Tibial nerve (tissue), 4 donors: Measurements from ENCODE around the gene PIK3C3. TPM values are rescaled to one million over a fixed set of nuclear protein-coding genes. Genes with fewer than 3 reads are reported as not detected.

Experiments
- DNase-seq, 2 donors: peaks; one replicate each; pipeline ENCODE4 v3.0.0-alpha.2; 2019; ENCODE audit warnings: low spot score in 2 of 2
- H3K27ac ChIP-seq, 4 donors: fragments of 200-600 bp; sonication (generic) in 3 of 4; one replicate each; pipeline ENCODE4 v1.5.1; 2017 to 2019; ENCODE audit warnings: mild to moderate bottlenecking in 1 of 4
- H3K27me3 ChIP-seq, 2 donors: fragments of 200-600 bp; sonication (generic) in 1 of 2; one replicate each; pipeline versions ENCODE4 v1.5.1 to v1.6.0; 2017 to 2019
- H3K36me3 ChIP-seq, 3 donors: fragments of 200-600 bp; sonication (generic); one replicate each; pipeline ENCODE4 v1.5.1; 2018 to 2019
- H3K4me1 ChIP-seq, 4 donors: fragments of 200-600 bp; sonication (generic) in 3 of 4; one replicate each; pipeline ENCODE4 v1.5.1; 2017 to 2019
- H3K4me3 ChIP-seq, 4 donors: fragments of 200-600 bp; sonication (generic) in 3 of 4; one replicate each; pipeline ENCODE4 v1.5.1; 2017 to 2019; ENCODE audit warnings: mild to moderate bottlenecking in 1 of 4, moderate library complexity in 1 of 4
- H3K9me3 ChIP-seq, 4 donors: fragments of 200-600 bp; sonication (generic) in 3 of 4; one replicate each; pipeline ENCODE4 v1.5.1; 2017 to 2019
- EP300 ChIP-seq, 2 donors: sonication (generic); formaldehyde crosslinking; IDR thresholded peaks; one replicate each; pipeline ENCODE4 v1.6.1; 2017; ENCODE audit warnings: antibody characterized with exemption in 2 of 2, mild to moderate bottlenecking in 1 of 2
- POLR2A ChIP-seq, 2 donors: fragments of 450-650 bp; IDR thresholded peaks; one replicate each; pipeline ENCODE4 v1.6.1; 2017; ENCODE audit warnings: antibody characterized with exemption in 2 of 2, mild to moderate bottlenecking in 2 of 2, moderate library complexity in 2 of 2
- WGBS, 2 donors: methylation state at CpG; one replicate each; pipeline ENCODE4 v1.1.5; 2018; 5-methylcytosine and 5-hydroxymethylcytosine counted together
- total RNA-seq, 4 donors: library from RNA; depleted of rRNA; stranded (reverse); fragments of >200 nt; gene quantifications; one replicate each; pipeline ENCODE4 v1.1.0, GENCODE V29; 2016
- TF ChIP-seq, protein P1 (sequence below), 5 experiments: fragments of 200-600 bp in 3 of 5; fragments of 450-650 bp in 2 of 5; sonication (generic) in 3 of 5; IDR thresholded peaks; one replicate each; pipeline ENCODE4 v1.5.1; 2016 to 2019; ENCODE audit warnings: antibody characterized with exemption in 5 of 5, mild to moderate bottlenecking in 3 of 5, moderate library complexity in 2 of 5

PIK3C3 gene
- total RNA-seq, 4 donors from 2014 or later, result 46.7 to 87.7 (median 52.5) TPM

DNA sequence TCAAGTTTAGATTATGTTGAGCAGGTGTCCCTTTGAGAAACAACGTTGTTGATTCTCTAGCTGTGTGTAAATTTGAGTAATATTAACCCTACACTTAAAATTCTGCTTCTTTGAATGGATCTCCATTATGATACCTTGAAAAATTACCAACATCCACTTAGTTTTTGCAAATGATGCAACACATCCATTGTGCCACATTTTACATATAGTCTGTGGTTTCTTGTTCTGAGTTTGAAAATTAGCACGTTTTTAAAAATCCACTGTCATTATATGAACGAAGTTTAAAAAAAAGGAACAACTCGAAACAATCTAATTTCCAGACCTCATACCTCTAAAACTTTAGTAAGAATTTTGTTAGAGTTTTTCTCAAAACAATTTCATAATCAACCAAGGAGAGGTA is 37.7 kb downstream of the PIK3C3 start:
- H3K36me3 ChIP-seq, result peaks cover 0 to 62% (median 4%) of the 10 kb centered on the region in 3 donors
- DNase-seq, result no peak
- no peaks in the 10 kb centered on the region for H3K9me3 ChIP-seq
- no peaks in the 10 kb centered on the region for H3K4me1 ChIP-seq
- TF ChIP-seq, protein P1, sequence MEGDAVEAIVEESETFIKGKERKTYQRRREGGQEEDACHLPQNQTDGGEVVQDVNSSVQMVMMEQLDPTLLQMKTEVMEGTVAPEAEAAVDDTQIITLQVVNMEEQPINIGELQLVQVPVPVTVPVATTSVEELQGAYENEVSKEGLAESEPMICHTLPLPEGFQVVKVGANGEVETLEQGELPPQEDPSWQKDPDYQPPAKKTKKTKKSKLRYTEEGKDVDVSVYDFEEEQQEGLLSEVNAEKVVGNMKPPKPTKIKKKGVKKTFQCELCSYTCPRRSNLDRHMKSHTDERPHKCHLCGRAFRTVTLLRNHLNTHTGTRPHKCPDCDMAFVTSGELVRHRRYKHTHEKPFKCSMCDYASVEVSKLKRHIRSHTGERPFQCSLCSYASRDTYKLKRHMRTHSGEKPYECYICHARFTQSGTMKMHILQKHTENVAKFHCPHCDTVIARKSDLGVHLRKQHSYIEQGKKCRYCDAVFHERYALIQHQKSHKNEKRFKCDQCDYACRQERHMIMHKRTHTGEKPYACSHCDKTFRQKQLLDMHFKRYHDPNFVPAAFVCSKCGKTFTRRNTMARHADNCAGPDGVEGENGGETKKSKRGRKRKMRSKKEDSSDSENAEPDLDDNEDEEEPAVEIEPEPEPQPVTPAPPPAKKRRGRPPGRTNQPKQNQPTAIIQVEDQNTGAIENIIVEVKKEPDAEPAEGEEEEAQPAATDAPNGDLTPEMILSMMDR (IDR thresholded peaks at IDR 0.05), result no peak
- TF ChIP-seq POLR2A (IDR thresholded peaks at IDR 0.05) (no peak), EP300 (IDR thresholded peaks at IDR 0.05) (no peak)
- no peaks in the 10 kb centered on the region for H3K27me3 ChIP-seq
- H3K27ac ChIP-seq, result no peak overlapping the region
- H3K4me3 ChIP-seq, result no peak overlapping the region
- 85 to 91% methylated on average over 4 of the region's 4 CpGs for WGBS, 2 donors

DNA sequence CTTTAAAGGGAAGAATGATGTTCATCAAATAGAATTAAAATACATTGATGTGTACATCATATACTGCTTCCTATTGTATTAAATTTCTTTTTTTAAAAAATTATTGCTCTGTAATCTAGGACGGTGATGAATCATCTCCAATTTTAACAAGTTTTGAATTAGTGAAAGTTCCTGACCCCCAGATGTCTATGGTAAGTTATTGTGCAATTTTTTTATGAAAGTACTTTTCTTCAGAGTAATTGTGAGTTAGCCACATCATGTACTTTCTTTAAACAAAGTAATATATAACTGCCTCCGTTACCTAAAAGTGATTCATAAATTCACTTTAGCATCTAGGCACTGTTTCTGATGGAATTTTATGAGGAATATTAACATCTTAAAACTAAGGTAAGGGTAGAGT is 38.1 kb downstream of the PIK3C3 start:
- Histone ChIP-seq H3K27me3 (no peaks in the 10 kb centered on the region), H3K9me3 (no peaks in the 10 kb centered on the region), H3K27ac (no peak overlapping the region), H3K36me3 (peaks cover 0 to 62% (median 4%) of the 10 kb centered on the region in 3 donors), H3K4me3 (no peak overlapping the region), H3K4me1 (no peaks in the 10 kb centered on the region)
- DNase-seq, result no peak
- WGBS, 2 donors, result 92 to 93% methylated on average over 2 of the region's 2 CpGs
- no peak for TF ChIP-seq EP300 (IDR thresholded peaks at IDR 0.05)
- TF ChIP-seq, protein P1 (IDR thresholded peaks at IDR 0.05), result no peak
- TF ChIP-seq POLR2A (IDR thresholded peaks at IDR 0.05), result no peak

DNA sequence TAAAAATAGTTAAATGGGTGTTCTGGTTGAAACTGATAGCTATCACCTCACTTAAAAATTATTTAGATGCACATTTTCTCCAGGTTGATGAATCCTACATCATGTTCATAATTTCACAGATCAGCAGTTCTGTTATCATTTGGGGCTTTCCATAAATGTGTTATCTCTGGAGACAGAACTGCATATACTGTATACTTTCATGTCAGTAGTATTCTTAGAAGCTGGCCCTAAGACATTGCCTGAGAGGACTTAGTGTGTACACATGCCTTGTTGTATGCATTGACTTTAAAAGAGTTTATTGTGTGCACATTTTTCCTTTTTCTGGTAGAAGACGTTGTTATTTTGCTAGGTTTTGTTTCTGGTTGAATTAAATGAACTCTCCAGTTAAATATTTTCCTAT is 41.0 kb downstream of the PIK3C3 start:
- no peak overlapping the region for H3K27ac ChIP-seq
- H3K4me1 ChIP-seq, result no peaks in the 10 kb centered on the region
- H3K36me3 ChIP-seq, result peaks cover 0 to 71% (median 4%) of the 10 kb centered on the region in 3 donors
- H3K9me3 ChIP-seq, result no peaks in the 10 kb centered on the region
- TF ChIP-seq POLR2A (IDR thresholded peaks at IDR 0.05) (no peak), EP300 (IDR thresholded peaks at IDR 0.05) (no peak)
- no peak for DNase-seq
- no peaks in the 10 kb centered on the region for H3K27me3 ChIP-seq
- H3K4me3 ChIP-seq, result no peak overlapping the region
- 48 to 64% methylated on average over 1 of the region's 1 CpG for WGBS, 2 donors

- H3K9me3 ChIP-seq, result no peaks in the 10 kb centered on the region
- TF ChIP-seq, protein P1 (IDR thresholded peaks at IDR 0.05), result no peak
- TF ChIP-seq EP300 (IDR thresholded peaks at IDR 0.05) (no peak), POLR2A (IDR thresholded peaks at IDR 0.05) (no peak)
- no peak for DNase-seq
- H3K4me3 ChIP-seq, result no peak overlapping the region
- no peaks in the 10 kb centered on the region for H3K27me3 ChIP-seq
- H3K27ac ChIP-seq, result no peak overlapping the region
- H3K36me3 ChIP-seq, result peaks cover 4 to 72% (median 8%) of the 10 kb centered on the region in 3 donors
- no peaks in the 10 kb centered on the region for H3K4me1 ChIP-seq
- 75 to 89% methylated on average over 4 of the region's 4 CpGs for WGBS, 2 donors
These were observed 44.7 kb downstream of the PIK3C3 start for GRCh38 chr18:41999751-42000150.

- H3K4me1 ChIP-seq, result no peaks in the 10 kb centered on the region
- DNase-seq, result no peak
- peaks cover 0 to 79% (median 8%) of the 10 kb centered on the region in 3 donors for H3K36me3 ChIP-seq
- H3K9me3 ChIP-seq, result no peaks in the 10 kb centered on the region
- H3K4me3 ChIP-seq, result no peak overlapping the region
- WGBS, 2 donors, result 74 to 77% methylated on average over 3 of the region's 3 CpGs
- H3K27me3 ChIP-seq, result no peaks in the 10 kb centered on the region
- no peak overlapping the region for H3K27ac ChIP-seq
- no peak for TF ChIP-seq EP300 (IDR thresholded peaks at IDR 0.05)
- TF ChIP-seq POLR2A (IDR thresholded peaks at IDR 0.05), result no peak
- TF ChIP-seq, protein P1 (IDR thresholded peaks at IDR 0.05), result no peak
These were observed 46.8 kb downstream of the PIK3C3 start for GRCh38 chr18:42001801-42002200.

DNA sequence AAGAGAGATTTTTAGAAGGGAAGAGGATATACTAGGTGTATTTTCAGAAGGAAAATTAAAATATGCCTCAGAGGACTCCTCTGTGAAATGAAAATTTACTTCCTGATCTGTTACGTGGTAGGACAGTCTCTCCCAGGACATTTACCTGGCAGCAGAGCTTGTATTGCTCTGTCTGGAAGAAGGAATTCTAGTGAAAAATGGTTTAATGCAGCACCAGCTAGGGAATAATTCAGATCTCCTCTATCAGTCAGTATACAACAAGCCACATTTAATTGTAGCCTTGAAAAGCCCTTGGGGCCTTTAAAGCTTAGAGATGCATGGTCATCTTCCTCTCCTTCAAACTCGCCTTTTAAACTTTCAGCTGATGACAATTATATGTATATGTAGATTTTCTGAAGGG is 49.6 kb downstream of the PIK3C3 start:
- Histone ChIP-seq H3K36me3 (peaks cover 0 to 59% (median 8%) of the 10 kb centered on the region in 3 donors), H3K27me3 (no peaks in the 10 kb centered on the region), H3K4me1 (no peaks in the 10 kb centered on the region), H3K9me3 (no peaks in the 10 kb centered on the region), H3K27ac (no peak overlapping the region), H3K4me3 (no peak overlapping the region)
- no peak for DNase-seq
- WGBS, 2 donors, result 82 to 94% methylated on average over 2 of the region's 2 CpGs
- TF ChIP-seq, protein P1 (IDR thresholded peaks at IDR 0.05), result no peak
- TF ChIP-seq POLR2A (IDR thresholded peaks at IDR 0.05) (no peak), EP300 (IDR thresholded peaks at IDR 0.05) (no peak)
